Stimulated activated CD4-positive, alpha-beta T cell treated with anti-CD3 and anti-CD28 coated beads, Interleukin-15, amount 100 ng/mL, for 24 hours (primary cell): ENCODE results near the gene PEX7.
"Not testable (repeated sequence)": the region's sequence is repeated elsewhere in the genome, so short reads cannot be mapped to it uniquely, and the experiment has no call there.

Source experiments
- DNase-seq: peaks from one replicate; pipeline ENCODE4 v3.0.0-alpha.2; 2020

The PEX7 gene

GRCh38 chr6:136791296-136792094 is 30.9 kb upstream of the PEX7 start:
- peak; percentile 61 for DNase-seq

DNA sequence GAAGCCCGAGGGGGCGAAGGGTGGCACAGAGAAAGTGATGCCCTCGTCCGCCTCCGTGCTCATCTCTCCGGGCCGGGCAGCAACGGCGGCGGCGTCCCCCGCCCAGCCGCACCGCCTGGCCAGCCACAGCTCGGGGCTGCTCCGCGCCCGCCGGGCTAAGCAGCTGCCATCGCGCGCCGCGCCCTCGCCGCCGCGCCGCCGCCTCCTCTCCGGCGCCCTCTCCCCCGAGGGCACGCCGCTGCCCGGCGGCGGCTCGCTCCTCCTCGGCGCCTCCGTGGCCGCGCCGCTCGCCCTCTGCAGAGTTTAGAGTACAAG is 30.3 kb upstream of the PEX7 start:
- no peak for DNase-seq

DNA sequence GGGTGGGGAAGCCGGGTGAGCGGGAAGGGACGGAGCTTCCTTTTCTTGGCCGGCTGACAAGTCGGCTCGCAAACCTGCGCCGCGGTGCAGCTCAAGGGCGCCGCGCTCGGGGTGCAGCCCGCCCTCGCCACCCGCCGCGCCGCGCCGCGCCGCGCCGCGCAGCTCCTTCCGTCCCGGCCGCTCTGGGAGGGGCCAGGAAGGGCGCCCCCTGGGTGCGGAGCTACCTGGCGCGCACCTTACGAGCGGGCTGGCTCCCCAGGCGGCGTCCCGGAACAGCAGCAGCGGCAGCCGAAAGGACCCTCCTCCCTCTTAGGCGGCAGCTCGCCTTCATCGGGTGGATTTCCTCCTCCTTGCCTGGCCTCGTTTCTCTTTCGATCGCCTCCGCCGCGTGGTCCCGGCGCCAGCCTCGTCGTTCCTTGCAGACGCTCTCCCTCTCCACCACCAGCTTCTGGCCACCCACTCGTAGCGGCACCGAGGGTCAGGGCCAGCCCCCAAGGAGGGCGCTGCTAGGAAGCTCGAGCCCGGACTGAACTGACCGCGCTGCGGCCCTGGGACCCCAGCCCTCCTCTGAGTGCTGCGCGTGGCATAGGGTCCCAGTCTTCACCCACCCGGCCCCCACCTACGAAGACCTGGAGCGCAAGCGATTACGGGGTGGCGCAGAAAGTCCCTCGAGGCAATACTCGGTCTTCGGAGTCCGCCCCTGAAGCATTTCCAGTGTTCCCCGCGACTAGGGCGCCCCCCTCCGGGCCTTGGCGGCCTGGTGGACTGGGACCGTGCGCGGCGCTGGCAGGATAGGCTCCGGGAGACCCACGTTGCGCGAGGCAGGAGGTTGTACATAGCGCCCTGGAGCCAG is 29.8 kb upstream of the PEX7 start, which contains the start of gene MAP3K5:
TSS of gene MAP3K5 (minus strand) at position 68 of the 853 bp plus-strand sequence. CDS start 320 bp downstream, outside the sequence.
- peak; percentile 96 for DNase-seq

GRCh38 chr6:136793363-136793762 is 29.0 kb upstream of the PEX7 start:
- peak; percentile 21 for DNase-seq

DNA sequence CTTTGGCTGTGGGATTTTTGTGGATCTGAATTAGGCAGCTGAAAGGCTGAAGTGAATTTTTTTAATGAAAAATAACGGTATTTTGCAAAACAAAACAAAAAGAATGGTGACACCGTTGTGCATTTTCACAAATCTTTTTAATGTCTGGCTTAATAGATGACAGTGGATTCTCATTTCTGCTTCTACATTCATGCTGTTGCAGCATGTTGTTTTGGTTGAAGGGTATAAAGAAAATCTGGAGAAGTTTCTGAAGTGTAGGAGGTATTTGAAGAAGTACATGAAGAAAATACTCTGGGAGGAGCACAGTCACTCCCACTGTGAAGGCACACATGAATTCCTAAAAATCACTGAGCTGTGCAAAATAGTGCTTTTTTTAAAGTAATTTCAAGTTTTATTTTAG is 27.0 kb upstream of the PEX7 start:
- no peak for DNase-seq

- DNase-seq: no peak
Observed at GRCh38 chr6:136795996-136796395, 26.4 kb upstream of the PEX7 start.

DNA sequence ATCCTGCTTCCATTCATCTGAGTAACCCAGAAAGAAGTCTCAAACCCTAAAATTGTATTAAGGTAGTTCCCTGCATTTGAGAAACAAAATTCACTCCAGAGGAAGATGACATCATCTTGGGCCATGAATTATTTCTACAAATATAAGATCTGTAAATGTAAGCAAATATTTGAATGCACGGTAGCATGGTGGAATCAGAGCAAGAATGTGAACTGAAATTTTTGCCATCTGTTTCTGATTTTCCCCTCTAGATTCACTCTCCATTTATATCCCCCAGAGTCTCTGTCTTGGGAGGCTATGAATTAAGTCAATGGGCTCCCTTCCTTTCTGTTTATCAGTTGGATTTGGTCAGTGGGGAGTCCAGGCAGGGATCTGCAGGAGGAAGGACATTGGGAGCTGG is 24.3 kb upstream of the PEX7 start:
- DNase-seq: no peak

- DNase-seq: no peak
Observed at GRCh38 chr6:136801581-136801980, 20.8 kb upstream of the PEX7 start.

DNA sequence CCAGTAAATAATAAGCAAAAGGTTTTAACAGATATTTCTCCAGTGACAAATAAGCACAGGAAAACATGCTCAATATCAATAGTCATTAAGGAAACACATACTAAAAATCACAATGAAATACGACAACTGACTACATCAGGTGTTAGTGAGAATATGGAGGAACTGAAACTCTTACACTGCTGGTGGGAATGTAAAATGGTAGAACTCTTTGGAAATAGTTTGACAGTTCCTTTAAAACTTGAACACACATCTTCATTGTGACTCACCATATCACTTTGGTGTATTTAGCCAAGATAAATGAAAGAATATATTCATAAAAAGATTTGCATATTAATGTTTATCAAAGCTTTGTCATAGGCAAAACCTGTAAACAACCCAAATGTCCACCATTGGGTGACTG is 18.8 kb upstream of the PEX7 start:
- DNase-seq: no peak

DNA sequence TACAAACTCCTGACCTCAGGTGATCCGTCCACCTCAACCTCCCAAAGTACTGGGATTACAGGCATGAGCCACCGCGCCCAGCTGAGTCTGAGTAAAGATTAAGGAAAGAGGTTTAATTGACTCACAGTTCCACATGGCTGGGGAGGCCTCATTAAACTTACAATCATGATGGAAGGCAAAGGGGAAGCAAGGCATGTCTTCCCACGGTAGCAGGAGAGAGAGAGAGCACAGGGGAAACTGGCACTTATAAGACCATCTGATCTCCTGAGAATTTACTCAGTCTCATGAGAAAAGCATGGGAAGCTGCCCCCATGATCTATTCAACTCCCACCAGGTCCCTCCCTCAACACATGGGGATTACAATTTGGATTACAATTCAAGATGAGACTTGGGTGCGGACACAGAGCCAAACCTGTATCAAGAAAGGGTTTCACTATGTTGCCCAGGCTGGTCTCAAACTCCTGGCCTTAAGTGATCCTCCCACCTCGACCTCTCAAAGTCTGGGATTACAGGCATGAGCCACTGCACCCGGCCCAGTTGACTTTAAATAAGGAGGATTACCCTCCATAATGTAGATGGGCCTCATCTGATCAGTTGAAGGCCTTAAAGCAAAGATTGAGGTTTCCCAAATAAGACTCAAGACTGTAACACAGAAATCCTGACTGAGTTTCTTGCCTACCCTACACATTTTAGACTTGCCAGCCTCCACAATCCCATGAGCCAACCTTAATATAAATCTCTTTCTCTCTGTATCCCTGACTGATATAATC is 13.1 kb upstream of the PEX7 start:
- no peak for DNase-seq

DNA sequence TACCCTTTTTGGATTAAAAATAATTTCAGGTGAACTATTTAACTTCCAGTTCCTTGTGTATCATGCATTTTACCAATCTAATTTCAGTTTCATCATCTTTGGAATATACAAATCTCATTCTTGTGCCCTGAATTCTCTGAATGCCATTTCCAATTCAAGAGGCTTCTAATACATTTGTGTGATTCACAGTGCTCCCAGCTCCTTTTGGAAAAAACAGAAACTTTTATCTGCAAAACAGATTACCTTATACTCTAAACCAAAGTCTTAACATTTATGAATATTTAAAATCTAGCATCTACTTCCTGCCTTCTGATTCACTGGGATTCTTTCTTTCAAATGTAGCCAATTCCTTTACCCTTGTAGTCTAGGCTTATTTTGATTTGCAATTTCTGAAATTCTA is 11.1 kb upstream of the PEX7 start:
- DNase-seq: no peak

- no peak for DNase-seq
Observed at GRCh38 chr6:136812174-136812573, 10.2 kb upstream of the PEX7 start.

DNA sequence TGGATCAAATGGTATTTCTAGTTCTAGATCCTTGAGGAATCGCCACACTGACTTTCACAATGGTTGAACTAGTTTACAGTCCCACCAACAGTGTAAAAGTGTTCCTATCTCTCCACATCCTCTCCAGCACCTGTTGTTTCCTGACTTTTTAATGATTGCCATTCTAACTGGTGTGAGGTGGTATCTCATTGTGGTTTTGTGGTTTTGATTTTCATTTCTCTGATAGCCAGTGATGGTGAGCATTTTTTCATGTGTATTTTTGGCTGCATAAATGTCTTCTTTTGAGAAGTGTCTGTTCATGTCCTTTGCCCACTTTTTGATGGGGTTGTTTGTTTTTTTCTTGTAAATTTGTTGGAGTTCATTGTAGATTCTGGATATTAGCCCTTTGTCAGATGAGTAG is 6.8 kb upstream of the PEX7 start:
- DNase-seq: not testable (repeated sequence)

DNA sequence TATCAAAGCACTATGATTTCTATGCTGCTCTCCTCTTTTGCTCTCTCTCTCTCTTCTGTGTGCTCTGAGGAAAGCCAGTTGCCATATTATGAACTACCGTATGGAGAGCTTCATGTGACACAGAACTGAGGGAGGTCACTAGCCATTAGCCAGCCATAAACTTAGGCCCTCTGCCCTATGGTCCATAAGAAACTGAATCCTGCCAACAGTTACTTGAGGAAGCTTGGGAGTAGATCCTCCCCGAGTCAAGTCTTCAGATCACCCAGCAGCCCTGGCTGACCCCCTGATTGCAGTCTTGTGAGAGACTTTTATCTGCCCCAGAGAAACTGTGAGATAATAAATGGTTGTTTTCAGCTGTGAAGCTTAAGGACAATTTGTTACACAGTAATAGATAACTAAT is 5.7 kb upstream of the PEX7 start:
- DNase-seq: no peak

GRCh38 chr6:136820561-136820960 is 1.8 kb upstream of the PEX7 start:
- no peak for DNase-seq

GRCh38 chr6:136822046-136822375 is 381 bp upstream of the PEX7 start:
- DNase-seq: peak; percentile 55

GRCh38 chr6:136823128-136823660 is 802 bp downstream of the PEX7 start:
- peak; percentile 15 for DNase-seq

- DNase-seq: no peak
Observed at GRCh38 chr6:136826216-136826615, 3.8 kb downstream of the PEX7 start.

DNA sequence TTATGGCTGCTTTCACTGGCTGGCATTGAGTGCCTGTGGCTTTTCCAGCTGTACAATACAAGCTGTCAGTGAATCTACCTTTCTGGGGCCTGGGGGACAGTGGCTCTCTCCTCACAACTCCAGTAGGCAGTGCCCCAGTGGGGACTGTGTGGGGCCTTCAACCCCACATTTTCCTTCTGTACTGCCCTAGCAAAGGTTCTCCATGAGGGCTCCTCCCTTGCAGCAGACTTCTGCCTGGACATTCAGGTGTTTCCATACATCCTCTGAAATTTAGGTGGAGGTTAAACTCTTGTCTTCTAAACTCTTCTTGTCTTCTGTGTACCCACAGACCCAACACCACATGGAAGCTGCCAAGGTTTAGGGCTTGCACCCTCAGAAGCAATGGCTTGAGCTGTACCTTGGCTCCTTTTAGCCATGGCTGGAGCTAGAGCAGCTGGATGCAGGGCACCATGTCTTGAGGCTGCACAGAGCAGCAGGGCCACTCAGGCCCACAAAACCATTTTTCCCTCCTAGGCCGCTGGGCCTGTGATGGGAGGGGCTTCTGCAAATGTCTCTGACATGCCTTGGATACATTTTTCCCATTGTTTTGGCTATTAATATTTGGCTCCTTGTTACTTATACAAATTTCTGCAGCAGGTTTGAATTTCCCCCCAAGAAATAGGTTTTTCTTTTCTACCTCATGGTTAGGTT is 9.6 kb downstream of the PEX7 start:
- no peak for DNase-seq

DNA sequence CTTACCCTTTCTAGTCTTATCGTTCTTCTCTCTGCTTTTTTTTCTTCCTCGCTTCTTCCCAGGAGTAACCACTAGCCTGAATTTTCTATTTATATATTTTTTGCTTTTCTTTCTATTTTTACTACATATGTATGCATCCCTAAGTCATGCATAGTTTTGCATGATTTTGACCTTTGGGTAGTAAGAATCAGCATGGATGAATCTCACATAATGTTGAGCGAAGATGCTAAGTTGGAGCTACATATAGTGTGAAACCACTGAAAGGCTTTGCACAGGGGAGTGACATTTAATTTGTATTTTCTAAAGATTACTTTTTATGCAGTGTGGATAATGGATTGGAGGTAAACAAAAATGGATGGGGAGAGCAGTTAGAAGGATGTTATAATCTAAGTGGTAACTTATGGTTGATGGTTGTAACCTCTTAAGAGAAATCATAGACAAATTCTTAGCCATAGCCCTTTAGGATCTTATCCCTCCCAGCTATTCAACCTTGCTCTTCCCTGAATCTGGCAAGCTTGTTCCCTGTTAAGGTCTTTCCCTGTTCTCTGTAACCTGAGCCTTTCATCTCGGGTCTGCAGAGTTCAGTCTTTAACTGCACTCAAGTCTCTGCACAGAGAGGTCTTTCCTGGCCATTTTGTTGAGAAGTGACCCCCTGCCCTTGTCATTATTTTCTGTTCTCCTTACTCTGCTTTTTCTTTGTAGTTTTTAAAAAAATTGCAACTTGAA is 18.0 kb downstream of the PEX7 start:
- DNase-seq: no peak

DNA sequence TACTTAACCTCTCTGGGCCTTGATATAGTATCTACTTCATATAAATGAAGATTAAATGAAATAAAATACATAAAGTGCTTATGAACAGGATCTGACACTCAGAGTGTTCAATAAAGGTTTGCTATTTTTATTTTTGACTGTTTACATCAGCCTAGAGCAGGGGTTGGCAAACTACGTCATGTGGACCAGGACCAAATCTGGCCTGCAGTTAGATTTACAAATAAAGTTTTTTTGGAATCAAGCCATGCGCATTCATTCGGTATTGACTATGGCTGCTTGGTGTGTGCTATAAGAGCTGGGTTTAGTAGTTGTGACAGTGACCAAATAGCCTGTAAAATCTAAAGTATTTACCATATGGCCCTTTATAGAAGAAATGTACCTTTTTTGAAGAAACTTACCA is 20.8 kb downstream of the PEX7 start:
- no peak for DNase-seq

DNA sequence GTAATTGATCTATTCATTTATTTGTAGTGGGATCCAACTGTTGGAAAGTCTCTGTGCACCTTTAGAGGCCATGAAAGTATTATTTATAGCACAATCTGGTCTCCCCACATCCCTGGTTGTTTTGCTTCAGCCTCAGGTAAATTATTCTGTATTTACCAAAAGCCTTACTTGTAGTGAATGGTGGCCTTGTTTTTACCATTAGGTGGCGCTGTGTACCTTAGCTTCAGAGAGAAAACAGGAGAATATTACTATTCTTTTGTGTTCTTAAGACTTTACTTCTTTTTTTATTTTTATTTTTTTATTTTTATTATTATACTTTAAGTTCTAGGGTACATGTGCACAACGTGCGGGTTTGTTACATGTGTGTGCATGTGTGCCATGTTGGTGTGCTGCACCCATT is 23.7 kb downstream of the PEX7 start:
- peak; percentile 29 for DNase-seq
